GM21447 (cell line): ENCODE data around the gene AARS2.

ENCODE experiments used
- ATAC-seq: cut with Tn5 transposase; IDR thresholded peaks from one replicate; pipeline ENCODE4 v1.9.1; 2021; ENCODE audit not compliant: unreplicated experiment

The AARS2 gene

GRCh38 chr6:44264154-44265006 is 48.8 kb downstream of the AARS2 start:
- ATAC-seq, result no peak

- no peak for ATAC-seq
These were observed 49.6 kb downstream of the AARS2 start for GRCh38 chr6:44263354-44264100.

- ATAC-seq, result no peak
These were observed 50.4 kb downstream of the AARS2 start for GRCh38 chr6:44262467-44263353.

GRCh38 chr6:44261581-44261980 is 51.6 kb downstream of the AARS2 start:
- no peak for ATAC-seq

GRCh38 chr6:44260451-44261297 is 52.5 kb downstream of the AARS2 start:
- no peak for ATAC-seq

- ATAC-seq, result no peak
These were observed 53.1 kb downstream of the AARS2 start for GRCh38 chr6:44260011-44260410.

GRCh38 chr6:44258921-44259320 is 54.2 kb downstream of the AARS2 start:
- no peak for ATAC-seq

GRCh38 chr6:44258325-44258863 is 54.8 kb downstream of the AARS2 start:
- ATAC-seq, result no peak

GRCh38 chr6:44257753-44258324 is 55.3 kb downstream of the AARS2 start:
- peak; percentile 17 for ATAC-seq

- peak; percentile 27 for ATAC-seq
These were observed 56.0 kb downstream of the AARS2 start, which contains the start of gene SLC35B2 for GRCh38 chr6:44257025-44257752. SLC35B2 (minus strand) TSS chr6:44257528; CDS start chr6:44257410, 118 bp downstream.

GRCh38 chr6:44256775-44257024 is 56.4 kb downstream of the AARS2 start:
- no peak for ATAC-seq

GRCh38 chr6:44255871-44256774 is 57.0 kb downstream of the AARS2 start:
- no peak for ATAC-seq

GRCh38 chr6:44255105-44255808 is 57.9 kb downstream of the AARS2 start:
- no peak for ATAC-seq

GRCh38 chr6:44254191-44255104 is 58.7 kb downstream of the AARS2 start:
- ATAC-seq, result no peak

GRCh38 chr6:44253307-44254101 is 59.6 kb downstream of the AARS2 start:
- ATAC-seq, result no peak
